ENCODE data around the gene C5. TPM values are rescaled to one million over a fixed set of nuclear protein-coding genes. Genes with fewer than 3 reads are reported as not detected.
A peak's percentile ranks its signal among the peaks of the same experiment; 100 is the strongest.

C5 gene
- total and polyA plus RNA-seq, 2 donors (not counting 1 experiment from before 2014, with no cell fraction given): 1.9 to 7.3 TPM

DNA sequence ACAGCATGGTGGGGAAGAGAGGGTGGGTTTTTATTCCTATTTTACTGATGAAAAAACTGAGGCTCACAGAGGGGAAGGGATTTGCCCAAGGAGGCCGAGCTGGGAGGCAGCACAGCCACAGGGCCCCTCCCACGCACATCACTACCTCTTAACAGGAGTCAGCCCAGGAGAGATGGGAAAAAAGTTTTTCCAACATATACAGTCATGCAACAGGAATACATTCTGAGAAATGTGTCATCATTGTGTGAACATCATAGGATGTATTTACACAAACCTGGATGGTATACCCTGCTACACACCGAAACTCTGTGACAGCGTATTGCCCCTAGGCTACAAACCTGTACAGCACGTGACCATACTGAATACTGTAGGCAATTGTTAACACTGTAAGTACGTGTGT lies 135.1 kb downstream of the C5 start:
- Histone ChIP-seq H3K27me3 (ENCODE audit: control insufficient read depth, insufficient read depth, low read length) (no peaks in the 10 kb centered on the region), H3K4me1 (ENCODE audit: control insufficient read depth, extremely low read depth, insufficient read depth, low read length) (peaks cover 4% of the 10 kb centered on the region), H4K20me1 (ENCODE audit: control insufficient read depth, extremely low read depth, insufficient read depth, low read length) (no peaks in the 10 kb centered on the region), H2AFZ (ENCODE audit: low read length) (no peak overlapping the region), H3K79me2 (ENCODE audit: control insufficient read depth, insufficient read depth, low read length) (no peaks in the 10 kb centered on the region), H3K9ac (ENCODE audit: insufficient read depth, low read length) (no peak overlapping the region), H3K27ac (ENCODE audit: insufficient read depth, low read length) (no peak overlapping the region), H3K9me3 (ENCODE audit: control insufficient read depth, insufficient read depth, low read depth, low read length) (no peaks in the 10 kb centered on the region), H3K4me3 (replicated peaks in 1 of 4; ENCODE audit: control extremely low read depth in 1 of 4, insufficient read depth in 1 of 4, low read depth in 3 of 4, low read length in 4 of 4) (no peak overlapping the region), H3K36me3 (ENCODE audit: control insufficient read depth, insufficient read depth, low read length) (no peaks in the 10 kb centered on the region), H3K4me2 (ENCODE audit: extremely low read depth, insufficient read depth, low read length) (no peak overlapping the region)
- TF ChIP-seq EZH2 (IDR thresholded peaks at IDR 0.05; ENCODE audit: low read length, missing control alignments) (no peak), CTCF (conservative IDR thresholded peaks at IDR 0.05 in 1 of 2, IDR thresholded peaks at IDR 0.05 in 1 of 2; ENCODE audit: low read depth in 1 of 2, low read length in 2 of 2) (no peak)
- DNase-seq (ENCODE audit: low read depth in 2 of 2): peak in 1 of 2 donors; percentile 41

GRCh38 chr9:120914396-120914795 lies 135.7 kb downstream of the C5 start:
- no peak overlapping the region for H3K4me2 ChIP-seq (ENCODE audit: extremely low read depth, insufficient read depth, low read length)
- H3K27ac ChIP-seq (ENCODE audit: insufficient read depth, low read length): no peak overlapping the region
- no peak for DNase-seq (ENCODE audit: low read depth in 2 of 2)
- H4K20me1 ChIP-seq (ENCODE audit: control insufficient read depth, extremely low read depth, insufficient read depth, low read length): no peaks in the 10 kb centered on the region
- H2AFZ ChIP-seq (ENCODE audit: low read length): no peak overlapping the region
- TF ChIP-seq EZH2 (IDR thresholded peaks at IDR 0.05; ENCODE audit: low read length, missing control alignments) (no peak), CTCF (conservative IDR thresholded peaks at IDR 0.05 in 1 of 2, IDR thresholded peaks at IDR 0.05 in 1 of 2; ENCODE audit: low read depth in 1 of 2, low read length in 2 of 2) (no peak)
- H3K79me2 ChIP-seq (ENCODE audit: control insufficient read depth, insufficient read depth, low read length): no peaks in the 10 kb centered on the region
- no peak overlapping the region for H3K9ac ChIP-seq (ENCODE audit: insufficient read depth, low read length)
- H3K36me3 ChIP-seq (ENCODE audit: control insufficient read depth, insufficient read depth, low read length): no peaks in the 10 kb centered on the region
- no peak overlapping the region for H3K4me3 ChIP-seq (replicated peaks in 1 of 4; ENCODE audit: control extremely low read depth in 1 of 4, insufficient read depth in 1 of 4, low read depth in 3 of 4, low read length in 4 of 4)
- H3K27me3 ChIP-seq (ENCODE audit: control insufficient read depth, insufficient read depth, low read length): no peaks in the 10 kb centered on the region
- no peaks in the 10 kb centered on the region for H3K9me3 ChIP-seq (ENCODE audit: control insufficient read depth, insufficient read depth, low read depth, low read length)
- H3K4me1 ChIP-seq (ENCODE audit: control insufficient read depth, extremely low read depth, insufficient read depth, low read length): peaks cover 6% of the 10 kb centered on the region

DNA sequence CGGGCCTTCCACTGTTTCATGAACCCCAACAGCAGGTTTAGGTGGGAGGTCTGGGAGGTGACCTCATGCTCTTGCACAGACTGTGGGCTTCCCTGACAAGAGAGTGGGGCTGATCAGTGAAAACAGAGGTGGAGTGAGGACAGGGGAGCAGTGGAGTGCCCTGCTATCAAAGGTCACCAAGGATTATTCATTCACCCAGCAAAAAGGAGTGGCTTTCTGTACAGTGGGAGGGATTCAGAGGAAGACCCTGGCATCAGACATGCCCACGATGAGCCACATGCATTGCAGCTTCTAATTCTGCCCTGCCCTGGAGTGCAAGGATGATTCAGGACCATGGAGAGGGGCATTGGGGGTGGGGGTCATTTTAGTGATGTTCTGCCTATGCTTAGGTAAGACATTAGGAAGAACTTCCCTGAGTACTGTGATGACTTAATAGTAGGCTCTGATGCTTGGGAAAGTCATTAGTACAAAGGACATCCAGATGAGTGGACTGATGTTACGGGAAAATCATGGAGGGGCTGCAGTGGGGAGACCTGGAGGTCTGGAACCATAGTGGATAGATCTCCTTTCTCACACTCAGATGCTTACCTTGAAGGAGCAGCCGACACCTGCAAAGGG lies 136.3 kb downstream of the C5 start:
- TF ChIP-seq CTCF (conservative IDR thresholded peaks at IDR 0.05 in 1 of 2, IDR thresholded peaks at IDR 0.05 in 1 of 2; ENCODE audit: low read depth in 1 of 2, low read length in 2 of 2): no peak
- no peak for TF ChIP-seq EZH2 (IDR thresholded peaks at IDR 0.05; ENCODE audit: low read length, missing control alignments)
- Histone ChIP-seq H2AFZ (ENCODE audit: low read length) (no peak overlapping the region), H3K36me3 (ENCODE audit: control insufficient read depth, insufficient read depth, low read length) (no peaks in the 10 kb centered on the region), H3K9me3 (ENCODE audit: control insufficient read depth, insufficient read depth, low read depth, low read length) (no peaks in the 10 kb centered on the region), H3K27ac (ENCODE audit: insufficient read depth, low read length) (no peak overlapping the region), H3K27me3 (ENCODE audit: control insufficient read depth, insufficient read depth, low read length) (no peaks in the 10 kb centered on the region), H3K4me1 (ENCODE audit: control insufficient read depth, extremely low read depth, insufficient read depth, low read length) (peaks cover 6% of the 10 kb centered on the region), H4K20me1 (ENCODE audit: control insufficient read depth, extremely low read depth, insufficient read depth, low read length) (no peaks in the 10 kb centered on the region), H3K9ac (ENCODE audit: insufficient read depth, low read length) (no peak overlapping the region), H3K79me2 (ENCODE audit: control insufficient read depth, insufficient read depth, low read length) (no peaks in the 10 kb centered on the region), H3K4me2 (ENCODE audit: extremely low read depth, insufficient read depth, low read length) (no peak overlapping the region), H3K4me3 (replicated peaks in 1 of 4; ENCODE audit: control extremely low read depth in 1 of 4, insufficient read depth in 1 of 4, low read depth in 3 of 4, low read length in 4 of 4) (no peak overlapping the region)
- DNase-seq (ENCODE audit: low read depth in 2 of 2): no peak

All from fibroblast of lung (primary cell).